ENCODE results near the gene WDR45B. TPM values are rescaled to one million over a fixed set of nuclear protein-coding genes. Genes with fewer than 3 reads are reported as not detected.

The WDR45B gene
- polyA plus RNA-seq, 1 donor from 2014 or later, result 131 TPM

- no peaks in the 10 kb centered on the region for H3K9me3 ChIP-seq (ENCODE audit: low read length)
- no peaks in the 10 kb centered on the region for H3K9me2 ChIP-seq (ENCODE audit: insufficient read depth, low read length)
- H3K36me3 ChIP-seq (ENCODE audit: insufficient read depth, low read length), result no peaks in the 10 kb centered on the region
- H3K27me3 ChIP-seq (ENCODE audit: insufficient read depth, low read depth, low read length), result no peaks in the 10 kb centered on the region
- TF ChIP-seq RAD21 (conservative IDR thresholded peaks at IDR 0.05), result no peak
- TF ChIP-seq POLR2AphosphoS5 (IDR thresholded peaks at IDR 0.05), result no peak
- TF ChIP-seq SMC3 (conservative IDR thresholded peaks at IDR 0.05; ENCODE audit: poor library complexity), result no peak
- no peak for TF ChIP-seq CTCF (IDR thresholded peaks at IDR 0.05; ENCODE audit: poor library complexity, severe bottlenecking)
- TF ChIP-seq EP300 (conservative IDR thresholded peaks at IDR 0.05; ENCODE audit: poor library complexity, severe bottlenecking), result no peak
- no peak for TF ChIP-seq EZH2 (IDR thresholded peaks at IDR 0.05; ENCODE audit: borderline replicate concordance, insufficient read depth, low read length, poor library complexity, severe bottlenecking)
- no peak for TF ChIP-seq MXI1 (conservative IDR thresholded peaks at IDR 0.05; ENCODE audit: poor library complexity, severe bottlenecking)
- no peak for TF ChIP-seq TAF1 (IDR thresholded peaks at IDR 0.05; ENCODE audit: low read depth)
- TF ChIP-seq REST (IDR thresholded peaks at IDR 0.05; ENCODE audit: borderline replicate concordance), result no peak
- H3K79me2 ChIP-seq (replicated peaks; ENCODE audit: insufficient read depth, low read length), result peaks cover 3% of the 10 kb centered on the region
- H3K9ac ChIP-seq (ENCODE audit: low read length), result no peak overlapping the region
- H3K4me2 ChIP-seq (ENCODE audit: low read length), result no peak overlapping the region
- H3K4me3 ChIP-seq (ENCODE audit: low read length), result no peak overlapping the region
- H2AFZ ChIP-seq (ENCODE audit: low read depth, low read length), result no peak overlapping the region
- no peak overlapping the region for H3K27ac ChIP-seq (ENCODE audit: low read length)
- no peaks in the 10 kb centered on the region for H4K20me1 ChIP-seq (ENCODE audit: insufficient read depth)
- H3F3A ChIP-seq (ENCODE audit: insufficient read depth, low read length, poor library complexity, severe bottlenecking), result no peaks in the 10 kb centered on the region
These were observed 79.2 kb downstream of the WDR45B start for GRCh38 chr17:82568997-82569393.

DNA sequence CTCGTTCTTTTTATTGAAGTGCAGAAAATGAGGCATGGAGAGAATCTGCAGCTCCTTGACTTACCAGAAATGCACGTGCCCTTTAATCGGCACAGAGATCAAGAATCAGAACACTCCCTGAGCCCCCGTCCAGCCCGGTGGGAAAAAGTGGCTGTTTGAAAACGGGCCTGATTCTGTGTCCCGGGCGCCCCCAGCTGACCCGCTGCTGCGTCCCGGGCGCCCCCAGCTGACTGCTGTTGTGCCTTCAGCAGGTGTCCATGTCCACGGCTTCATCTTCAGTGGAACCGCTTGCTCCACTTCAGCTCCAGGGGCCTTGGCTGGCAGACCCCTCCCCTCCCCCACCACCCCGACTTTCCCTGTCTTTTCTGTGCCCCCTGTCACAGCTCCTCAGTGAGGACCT lies 81.0 kb downstream of the WDR45B start:
- peaks cover 9% of the 10 kb centered on the region for H3K79me2 ChIP-seq (replicated peaks; ENCODE audit: insufficient read depth, low read length)
- no peaks in the 10 kb centered on the region for H3K9me3 ChIP-seq (ENCODE audit: low read length)
- H3K27me3 ChIP-seq (ENCODE audit: insufficient read depth, low read depth, low read length), result no peaks in the 10 kb centered on the region
- TF ChIP-seq TAF1 (IDR thresholded peaks at IDR 0.05; ENCODE audit: low read depth) (no peak), POLR2AphosphoS5 (IDR thresholded peaks at IDR 0.05) (no peak)
- no peak overlapping the region for H3K4me3 ChIP-seq (ENCODE audit: low read length)
- H3K4me2 ChIP-seq (ENCODE audit: low read length), result no peak overlapping the region
- H2AFZ ChIP-seq (ENCODE audit: low read depth, low read length), result no peak overlapping the region
- no peaks in the 10 kb centered on the region for H3F3A ChIP-seq (ENCODE audit: insufficient read depth, low read length, poor library complexity, severe bottlenecking)
- no peaks in the 10 kb centered on the region for H4K20me1 ChIP-seq (ENCODE audit: insufficient read depth)
- no peak overlapping the region for H3K9ac ChIP-seq (ENCODE audit: low read length)
- H3K27ac ChIP-seq (ENCODE audit: low read length), result no peak overlapping the region
- H3K36me3 ChIP-seq (ENCODE audit: insufficient read depth, low read length), result no peaks in the 10 kb centered on the region
- H3K9me2 ChIP-seq (ENCODE audit: insufficient read depth, low read length), result no peaks in the 10 kb centered on the region
